Progenitor cell of endocrine pancreas (in vitro differentiated cells): Measurements from ENCODE around the gene UNC5CL. TPM values are rescaled to one million over a fixed set of nuclear protein-coding genes. Genes with fewer than 3 reads are reported as not detected.
"Not testable (repeated sequence)": the region's sequence is repeated elsewhere in the genome, so short reads cannot be mapped to it uniquely, and the experiment has no call there.

ENCODE experiments used
- DNase-seq: peaks from one replicate; pipeline ENCODE4 v3.0.0; 2021; ENCODE audit warnings: low spot score; ENCODE audit not compliant: unreplicated experiment
- H3K27ac Mint-ChIP-seq: 2 replicates; pipeline ENCODE4 v1.8.0; 2021; ENCODE audit warnings: mild to moderate bottlenecking, moderate library complexity, mixed read lengths
- H3K27me3 Mint-ChIP-seq: 2 replicates; pipeline ENCODE4 v1.8.0; 2021; ENCODE audit warnings: mixed read lengths
- H3K36me3 Mint-ChIP-seq: 2 replicates; pipeline ENCODE4 v1.8.0; 2022; ENCODE audit warnings: mixed read lengths; ENCODE audit not compliant: insufficient read depth
- H3K4me1 Mint-ChIP-seq: 2 replicates; pipeline ENCODE4 v1.8.0; 2021; ENCODE audit warnings: low read depth, mixed read lengths
- H3K4me3 Mint-ChIP-seq: 2 replicates; pipeline ENCODE4 v1.8.0; 2021; ENCODE audit warnings: low read depth, mild to moderate bottlenecking, moderate library complexity, mixed read lengths
- H3K9me3 Mint-ChIP-seq: 2 replicates; pipeline ENCODE4 v1.8.0; 2021; ENCODE audit warnings: low read depth, mixed read lengths
- CTCF ChIP-seq: fragments of 200-600 bp; sonication (generic); IDR thresholded peaks from one replicate; pipeline ENCODE4 v1.5.0; 2021; ENCODE audit warnings: antibody characterized with exemption, mild to moderate bottlenecking; ENCODE audit not compliant: unreplicated experiment
- total RNA-seq: library from RNA; stranded (reverse); gene quantifications from 2 replicates; pipeline ENCODE4 v1.2.1, GENCODE V29; 2021

UNC5CL gene
- total RNA-seq, 1 donor from 2014 or later = 3.7 TPM

DNA sequence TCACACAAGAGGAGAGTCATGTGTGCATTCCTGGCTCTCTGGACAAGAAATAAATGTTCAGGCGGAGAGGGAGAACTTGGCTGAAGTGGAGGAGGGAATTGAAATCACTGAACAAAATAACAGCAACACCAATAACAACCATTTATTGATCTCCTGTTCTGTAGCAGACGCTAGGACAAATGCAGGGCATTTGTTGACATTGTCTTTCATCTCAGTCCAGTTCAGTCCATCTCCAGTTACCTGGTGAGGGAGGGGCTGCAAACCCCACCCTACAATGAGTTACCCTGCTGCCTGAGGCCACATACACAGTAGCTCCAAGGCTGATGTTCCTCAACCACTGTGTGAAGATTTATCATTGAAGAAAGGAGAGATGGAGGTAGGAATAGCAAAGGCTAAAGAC is 27.3 kb downstream of the UNC5CL start:
- H3K4me3 Mint-ChIP-seq = no peak overlapping the region
- H3K27ac Mint-ChIP-seq = no peak overlapping the region
- H3K9me3 Mint-ChIP-seq = no peaks in the 10 kb centered on the region
- no peaks in the 10 kb centered on the region for H3K27me3 Mint-ChIP-seq
- DNase-seq = no peak
- H3K36me3 Mint-ChIP-seq = peaks cover 7% of the 10 kb centered on the region
- TF ChIP-seq CTCF = no peak
- H3K4me1 Mint-ChIP-seq = peaks cover 13% of the 10 kb centered on the region

DNA sequence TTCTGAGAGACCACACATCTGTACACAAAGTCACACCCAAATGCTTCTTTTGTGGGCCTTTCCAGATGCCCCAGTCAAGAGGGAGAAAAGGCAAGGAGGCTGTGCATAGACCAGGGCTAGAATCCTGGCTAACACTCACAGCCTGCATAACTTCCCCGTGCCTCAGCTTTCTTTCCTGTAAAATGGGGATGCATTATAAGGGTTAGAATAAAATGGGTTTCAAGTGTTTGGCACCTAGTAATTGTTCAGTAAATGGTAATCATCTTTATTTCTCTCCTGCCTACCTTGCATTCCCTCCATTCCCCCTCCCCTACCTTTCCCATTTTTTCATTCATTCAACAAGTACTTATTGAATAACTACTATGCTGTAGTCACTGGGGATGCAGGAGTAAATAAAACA is 29.4 kb downstream of the UNC5CL start:
- H3K27me3 Mint-ChIP-seq = no peaks in the 10 kb centered on the region
- H3K9me3 Mint-ChIP-seq = no peaks in the 10 kb centered on the region
- no peak overlapping the region for H3K4me3 Mint-ChIP-seq
- no peak overlapping the region for H3K27ac Mint-ChIP-seq
- TF ChIP-seq CTCF = no peak
- H3K4me1 Mint-ChIP-seq = peaks cover 10% of the 10 kb centered on the region
- H3K36me3 Mint-ChIP-seq = peaks cover 5% of the 10 kb centered on the region
- no peak for DNase-seq

- Mint-ChIP-seq H3K4me3 (no peak overlapping the region), H3K36me3 (peaks cover 4% of the 10 kb centered on the region), H3K4me1 (peaks cover 17% of the 10 kb centered on the region), H3K27ac (no peak overlapping the region), H3K9me3 (no peaks in the 10 kb centered on the region), H3K27me3 (no peaks in the 10 kb centered on the region)
- no peak for TF ChIP-seq CTCF
- no peak for DNase-seq
Observed at GRCh38 chr6:41008011-41008410, 31.0 kb downstream of the UNC5CL start.

DNA sequence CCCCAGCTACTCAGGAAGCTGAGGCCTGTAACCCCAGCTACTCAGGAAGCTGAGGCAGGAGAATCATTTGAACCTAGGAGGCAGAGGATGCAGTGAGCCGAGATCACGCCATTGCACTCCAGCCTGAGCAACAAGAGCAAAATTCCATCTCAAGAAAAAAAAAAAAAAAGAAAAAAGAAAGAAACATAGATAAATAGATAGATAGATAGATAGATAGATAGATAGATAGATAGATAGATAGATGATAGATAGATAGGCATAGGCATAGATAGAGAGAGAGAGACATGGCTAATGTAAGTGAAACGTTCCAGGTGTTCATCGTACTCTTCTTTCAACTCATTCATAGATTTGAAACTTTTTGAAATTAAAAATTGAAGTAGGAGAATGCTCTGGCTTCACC is 32.0 kb downstream of the UNC5CL start:
- not testable (repeated sequence) for H3K36me3 Mint-ChIP-seq, DNase-seq, H3K27ac Mint-ChIP-seq, H3K9me3 Mint-ChIP-seq, H3K4me3 Mint-ChIP-seq, H3K27me3 Mint-ChIP-seq
- peaks cover 17% of the 10 kb centered on the region for H3K4me1 Mint-ChIP-seq

DNA sequence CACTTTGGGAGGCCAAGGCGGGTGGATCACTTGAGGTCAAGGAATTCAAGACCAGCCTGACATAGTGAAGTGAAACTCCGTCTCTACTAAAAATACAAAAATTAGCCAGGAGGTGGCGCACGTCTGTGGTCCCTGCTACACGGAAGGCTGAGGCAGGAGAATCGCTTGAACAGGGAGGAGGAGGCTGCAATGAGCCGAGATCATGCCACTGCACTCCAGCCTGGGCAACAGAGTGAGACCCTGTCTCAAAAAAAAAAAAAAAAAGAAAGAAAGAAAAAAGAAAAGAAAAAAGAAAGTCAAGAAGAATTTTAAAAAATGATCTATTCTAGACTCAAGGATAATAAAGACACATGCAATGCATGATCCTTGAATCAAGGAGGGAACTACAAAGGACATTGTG is 32.8 kb downstream of the UNC5CL start:
- not testable (repeated sequence) for H3K4me3 Mint-ChIP-seq, H3K27me3 Mint-ChIP-seq, H3K27ac Mint-ChIP-seq, H3K9me3 Mint-ChIP-seq, DNase-seq, H3K36me3 Mint-ChIP-seq
- TF ChIP-seq CTCF = peak; percentile 65
- peaks cover 12% of the 10 kb centered on the region for H3K4me1 Mint-ChIP-seq

GRCh38 chr6:41002168-41002567 is 36.9 kb downstream of the UNC5CL start:
- H3K27ac Mint-ChIP-seq = no peak overlapping the region
- no peaks in the 10 kb centered on the region for H3K27me3 Mint-ChIP-seq
- H3K9me3 Mint-ChIP-seq = no peaks in the 10 kb centered on the region
- peaks cover 36% of the 10 kb centered on the region for H3K4me1 Mint-ChIP-seq
- TF ChIP-seq CTCF = no peak
- no peaks in the 10 kb centered on the region for H3K36me3 Mint-ChIP-seq
- no peak for DNase-seq
- H3K4me3 Mint-ChIP-seq = no peak overlapping the region
